Chondrocyte (in vitro differentiated cells): ENCODE data around the gene KATNAL2. TPM values are rescaled to one million over a fixed set of nuclear protein-coding genes. Genes with fewer than 3 reads are reported as not detected.
A peak's percentile ranks its signal among the peaks of the same experiment; 100 is the strongest.

Experiments used
- DNase-seq: peaks from one replicate; pipeline ENCODE4 v3.0.0; 2021; ENCODE audit warnings: mixed read lengths, low spot score
- H3K27ac Mint-ChIP-seq: one replicate; pipeline ENCODE4 v1.8.0; 2021; ENCODE audit warnings: mild to moderate bottlenecking, moderate library complexity, mixed read lengths; ENCODE audit not compliant: unreplicated experiment
- H3K27me3 Mint-ChIP-seq: 2 replicates; pipeline ENCODE4 v1.8.0; 2021; ENCODE audit warnings: low read depth, mixed read lengths
- H3K36me3 Mint-ChIP-seq: 2 replicates; pipeline ENCODE4 v1.8.0; 2021; ENCODE audit warnings: low read depth, mixed read lengths
- H3K4me1 Mint-ChIP-seq: 2 replicates; pipeline ENCODE4 v1.8.0; 2021; ENCODE audit warnings: low read depth, mild to moderate bottlenecking, mixed read lengths
- H3K4me3 Mint-ChIP-seq: one replicate; pipeline ENCODE4 v1.8.0; 2021; ENCODE audit warnings: mild to moderate bottlenecking, moderate library complexity, mixed read lengths; ENCODE audit not compliant: unreplicated experiment
- H3K9me3 Mint-ChIP-seq: 2 replicates; pipeline ENCODE4 v1.8.0; 2021; ENCODE audit warnings: low read depth, mixed read lengths
- CTCF ChIP-seq: fragments of 200-600 bp; sonication (generic); IDR thresholded peaks from 2 replicates; pipeline ENCODE4 v1.5.0; 2021; ENCODE audit warnings: antibody characterized with exemption, mild to moderate bottlenecking, moderate library complexity
- total RNA-seq: library from RNA; stranded (reverse); gene quantifications from 3 replicates; pipeline ENCODE4 v1.2.1, GENCODE V29; 2021

The KATNAL2 gene
- total RNA-seq, 1 donor from 2014 or later = 7.4 TPM

- no peaks in the 10 kb centered on the region for H3K9me3 Mint-ChIP-seq
- peak overlapping the region; percentile 78 for H3K27ac Mint-ChIP-seq
- H3K27me3 Mint-ChIP-seq = no peaks in the 10 kb centered on the region
- no peaks in the 10 kb centered on the region for H3K36me3 Mint-ChIP-seq
- DNase-seq = no peak
- TF ChIP-seq CTCF = no peak
- peaks cover 29% of the 10 kb centered on the region for H3K4me1 Mint-ChIP-seq
- H3K4me3 Mint-ChIP-seq = peak overlapping the region; percentile 82
Observed at GRCh38 chr18:46916551-46917107, 773 bp upstream of the KATNAL2 start.

GRCh38 chr18:46917803-46918600 is 600 bp downstream of the KATNAL2 start:
- no peaks in the 10 kb centered on the region for H3K27me3 Mint-ChIP-seq
- DNase-seq = no peak
- peaks cover 29% of the 10 kb centered on the region for H3K4me1 Mint-ChIP-seq
- no peaks in the 10 kb centered on the region for H3K9me3 Mint-ChIP-seq
- H3K4me3 Mint-ChIP-seq = peak overlapping the region; percentile 83
- H3K36me3 Mint-ChIP-seq = no peaks in the 10 kb centered on the region
- no peak for TF ChIP-seq CTCF
- H3K27ac Mint-ChIP-seq = peak overlapping the region; percentile 85

GRCh38 chr18:46920067-46920466 is 2.7 kb downstream of the KATNAL2 start:
- no peak overlapping the region for H3K4me3 Mint-ChIP-seq
- H3K4me1 Mint-ChIP-seq = peaks cover 28% of the 10 kb centered on the region
- H3K36me3 Mint-ChIP-seq = peaks cover 3% of the 10 kb centered on the region
- H3K27ac Mint-ChIP-seq = no peak overlapping the region
- H3K9me3 Mint-ChIP-seq = peaks cover 9% of the 10 kb centered on the region
- no peak for DNase-seq
- no peaks in the 10 kb centered on the region for H3K27me3 Mint-ChIP-seq
- TF ChIP-seq CTCF = no peak

- no peak overlapping the region for H3K27ac Mint-ChIP-seq
- no peaks in the 10 kb centered on the region for H3K27me3 Mint-ChIP-seq
- no peak for TF ChIP-seq CTCF
Observed at GRCh38 chr18:46920653-46921052, 3.3 kb downstream of the KATNAL2 start.

GRCh38 chr18:46939337-46939963 is 22.0 kb downstream of the KATNAL2 start:
- no peak for TF ChIP-seq CTCF
- no peaks in the 10 kb centered on the region for H3K36me3 Mint-ChIP-seq
- H3K27ac Mint-ChIP-seq = peak overlapping the region; percentile 73
- no peaks in the 10 kb centered on the region for H3K27me3 Mint-ChIP-seq
- H3K4me1 Mint-ChIP-seq = peaks cover 22% of the 10 kb centered on the region
- DNase-seq = no peak
- no peaks in the 10 kb centered on the region for H3K9me3 Mint-ChIP-seq
- no peak overlapping the region for H3K4me3 Mint-ChIP-seq

More at GRCh38 chr18:46920653-46921052, 3.3 kb downstream of the KATNAL2 start:
- peaks cover 23% of the 10 kb centered on the region for H3K4me1 Mint-ChIP-seq
- no peak overlapping the region for H3K4me3 Mint-ChIP-seq
- peaks cover 9% of the 10 kb centered on the region for H3K9me3 Mint-ChIP-seq
- peaks cover 3% of the 10 kb centered on the region for H3K36me3 Mint-ChIP-seq
- no peak for DNase-seq
